ENCODE data around the gene HSD17B2.

The HSD17B2 gene, protein sequence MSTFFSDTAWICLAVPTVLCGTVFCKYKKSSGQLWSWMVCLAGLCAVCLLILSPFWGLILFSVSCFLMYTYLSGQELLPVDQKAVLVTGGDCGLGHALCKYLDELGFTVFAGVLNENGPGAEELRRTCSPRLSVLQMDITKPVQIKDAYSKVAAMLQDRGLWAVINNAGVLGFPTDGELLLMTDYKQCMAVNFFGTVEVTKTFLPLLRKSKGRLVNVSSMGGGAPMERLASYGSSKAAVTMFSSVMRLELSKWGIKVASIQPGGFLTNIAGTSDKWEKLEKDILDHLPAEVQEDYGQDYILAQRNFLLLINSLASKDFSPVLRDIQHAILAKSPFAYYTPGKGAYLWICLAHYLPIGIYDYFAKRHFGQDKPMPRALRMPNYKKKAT

DNA sequence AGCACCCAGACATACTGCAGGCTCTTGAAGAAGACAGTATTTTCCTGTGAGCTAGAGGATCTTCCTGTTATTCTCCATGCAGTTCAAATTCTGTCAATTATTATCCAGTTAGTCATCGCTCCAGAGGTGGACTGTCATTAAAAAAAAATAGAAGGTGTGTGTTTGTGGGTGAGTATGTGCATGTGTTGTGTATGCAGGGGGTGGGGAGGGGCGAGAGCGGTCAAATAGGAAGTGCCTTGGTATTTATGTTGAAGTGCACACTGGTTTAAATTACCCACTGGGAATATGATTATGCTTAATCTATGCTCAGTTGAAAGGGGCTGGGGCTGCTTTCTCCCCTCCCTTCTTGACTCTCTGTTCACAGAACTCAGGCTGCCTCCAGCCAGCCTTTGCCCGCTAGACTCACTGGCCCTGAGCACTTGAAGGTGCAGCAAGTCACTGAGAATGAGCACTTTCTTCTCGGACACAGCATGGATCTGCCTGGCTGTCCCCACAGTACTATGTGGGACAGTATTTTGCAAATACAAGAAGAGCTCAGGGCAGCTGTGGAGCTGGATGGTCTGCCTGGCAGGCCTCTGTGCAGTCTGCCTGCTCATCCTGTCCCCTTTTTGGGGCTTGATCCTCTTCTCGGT is at the start of gene HSD17B2:
Gene HSD17B2 (plus strand): TSS at position 273 of the 632 bp plus-strand sequence. CDS start 172 bp downstream, at position 445.
- Mint-ChIP-seq H3K9me3 (ENCODE audit: low read depth) (no peaks in the 10 kb centered on the region), H3K4me1 (ENCODE audit: low read depth) (no peaks in the 10 kb centered on the region), H3K27ac (no peak within 1 kb of the TSS), H3K4me3 (no peak within 1 kb of the TSS), H3K36me3 (no peaks in the 10 kb centered on the region), H3K27me3 (peaks cover 15% of the 10 kb centered on the region)

DNA sequence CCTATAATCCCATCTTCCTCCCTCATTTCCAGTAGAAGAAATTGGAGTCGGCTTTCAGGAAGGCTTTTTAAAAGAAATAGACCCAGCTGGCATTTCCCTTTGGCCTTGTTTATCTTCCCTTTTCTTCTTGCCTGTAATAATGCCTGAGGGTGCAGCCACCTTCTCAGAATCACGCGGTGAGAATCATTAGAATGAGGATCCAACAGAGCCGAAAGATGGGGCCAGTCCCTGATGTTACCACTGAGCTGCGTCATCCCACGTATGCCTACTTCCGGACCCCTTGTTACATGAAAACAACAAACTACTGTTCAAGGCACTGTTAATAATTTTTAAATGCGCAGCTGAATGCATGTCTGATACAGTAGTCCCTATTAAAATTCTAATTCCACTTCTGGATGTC is 47.9 kb upstream of the HSD17B2 start:
- Mint-ChIP-seq H3K9me3 (ENCODE audit: low read depth) (no peaks in the 10 kb centered on the region), H3K27me3 (peaks cover 3% of the 10 kb centered on the region), H3K36me3 (no peaks in the 10 kb centered on the region), H3K4me1 (ENCODE audit: low read depth) (no peaks in the 10 kb centered on the region), H3K27ac (no peak overlapping the region), H3K4me3 (no peak overlapping the region)

DNA sequence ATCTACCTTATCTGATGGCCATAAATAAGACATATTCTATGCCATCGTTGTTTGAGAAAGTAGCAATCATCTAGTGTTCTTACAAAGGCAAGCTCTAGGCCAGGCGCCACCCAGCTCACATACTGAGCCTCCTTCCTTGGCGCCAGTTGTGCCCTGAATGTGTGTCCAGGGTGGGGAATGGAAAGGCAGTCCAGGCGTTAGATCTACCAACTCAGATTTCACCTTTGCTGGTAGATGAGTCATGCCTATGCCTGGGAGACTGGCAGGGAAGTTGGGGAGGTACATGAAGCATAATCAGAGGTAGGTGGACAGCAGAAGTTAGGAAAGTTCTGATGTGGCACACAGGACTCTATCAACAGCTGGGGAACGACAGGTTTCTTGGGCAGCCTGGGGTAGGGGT is 47.3 kb upstream of the HSD17B2 start:
- Mint-ChIP-seq H3K27ac (no peak overlapping the region), H3K4me1 (ENCODE audit: low read depth) (no peaks in the 10 kb centered on the region), H3K4me3 (no peak overlapping the region), H3K9me3 (ENCODE audit: low read depth) (no peaks in the 10 kb centered on the region), H3K36me3 (no peaks in the 10 kb centered on the region), H3K27me3 (peaks cover 3% of the 10 kb centered on the region)

DNA sequence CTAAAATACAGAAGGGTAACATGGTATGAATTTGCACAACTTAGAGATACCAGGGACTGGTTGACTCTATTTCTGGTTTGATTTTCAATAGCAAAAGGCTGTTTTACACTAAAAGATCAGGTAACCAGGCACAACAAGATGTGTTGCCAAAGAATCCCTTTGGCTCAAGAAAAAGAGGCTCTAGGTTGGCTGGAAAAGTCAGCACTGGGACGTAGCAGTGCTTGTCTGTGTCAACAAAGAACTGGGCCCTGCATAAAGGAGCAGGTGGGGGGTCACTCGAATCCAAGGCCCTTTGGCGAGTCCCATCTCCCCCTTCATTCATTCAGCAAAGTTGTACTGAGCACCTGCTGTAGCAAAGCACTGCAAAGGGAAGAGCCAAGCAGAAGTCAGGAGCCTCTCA is 42.2 kb upstream of the HSD17B2 start:
- no peaks in the 10 kb centered on the region for H3K27me3 Mint-ChIP-seq
- no peak overlapping the region for H3K27ac Mint-ChIP-seq
- no peaks in the 10 kb centered on the region for H3K4me1 Mint-ChIP-seq (ENCODE audit: low read depth)
- H3K36me3 Mint-ChIP-seq = peaks cover 8% of the 10 kb centered on the region
- no peaks in the 10 kb centered on the region for H3K9me3 Mint-ChIP-seq (ENCODE audit: low read depth)
- H3K4me3 Mint-ChIP-seq = no peak overlapping the region

DNA sequence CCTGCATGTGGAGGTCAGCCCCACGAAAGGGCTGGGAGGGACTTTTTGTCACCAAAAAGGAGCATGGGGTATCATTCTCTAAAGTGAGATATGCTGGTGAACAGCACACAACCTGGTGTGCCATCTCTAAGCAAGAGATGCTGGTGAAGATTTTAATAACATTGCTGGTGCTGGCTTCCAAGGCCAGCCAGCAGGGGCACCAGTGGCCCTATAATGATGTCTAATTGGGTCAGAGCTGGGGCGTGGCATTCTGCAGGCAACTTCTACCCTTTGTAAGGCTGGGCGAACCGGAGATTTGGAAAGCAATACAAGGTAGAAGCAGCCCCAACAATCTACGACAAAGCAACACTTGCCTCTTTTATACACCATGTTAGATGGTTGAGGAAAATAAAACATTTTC is 40.6 kb upstream of the HSD17B2 start:
- H3K4me3 Mint-ChIP-seq = no peak overlapping the region
- H3K9me3 Mint-ChIP-seq (ENCODE audit: low read depth) = no peaks in the 10 kb centered on the region
- H3K4me1 Mint-ChIP-seq (ENCODE audit: low read depth) = no peaks in the 10 kb centered on the region
- H3K27me3 Mint-ChIP-seq = no peaks in the 10 kb centered on the region
- H3K27ac Mint-ChIP-seq = no peak overlapping the region
- peaks cover 16% of the 10 kb centered on the region for H3K36me3 Mint-ChIP-seq

DNA sequence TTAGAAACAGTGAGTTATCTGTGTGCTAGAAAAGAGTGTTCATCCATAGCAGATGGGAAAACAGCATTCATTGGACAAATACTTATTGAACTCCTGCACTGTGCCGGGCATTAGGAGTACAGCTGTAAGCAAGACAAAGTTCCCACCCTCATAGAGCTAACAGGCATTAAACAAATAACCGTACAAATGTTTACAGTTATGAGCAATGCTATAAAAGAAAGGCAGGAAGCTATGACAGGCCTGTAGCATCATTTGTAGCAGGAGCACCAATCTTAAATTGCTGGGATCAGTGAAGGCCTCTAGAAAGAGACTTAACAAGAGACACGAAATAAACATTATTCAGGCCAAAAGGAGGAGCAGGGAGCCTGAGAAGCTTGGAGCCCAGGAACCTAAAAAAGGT is 39.4 kb upstream of the HSD17B2 start:
- Mint-ChIP-seq H3K4me1 (ENCODE audit: low read depth) (no peaks in the 10 kb centered on the region), H3K27me3 (no peaks in the 10 kb centered on the region), H3K36me3 (peaks cover 17% of the 10 kb centered on the region), H3K9me3 (ENCODE audit: low read depth) (no peaks in the 10 kb centered on the region), H3K27ac (no peak overlapping the region), H3K4me3 (no peak overlapping the region)

DNA sequence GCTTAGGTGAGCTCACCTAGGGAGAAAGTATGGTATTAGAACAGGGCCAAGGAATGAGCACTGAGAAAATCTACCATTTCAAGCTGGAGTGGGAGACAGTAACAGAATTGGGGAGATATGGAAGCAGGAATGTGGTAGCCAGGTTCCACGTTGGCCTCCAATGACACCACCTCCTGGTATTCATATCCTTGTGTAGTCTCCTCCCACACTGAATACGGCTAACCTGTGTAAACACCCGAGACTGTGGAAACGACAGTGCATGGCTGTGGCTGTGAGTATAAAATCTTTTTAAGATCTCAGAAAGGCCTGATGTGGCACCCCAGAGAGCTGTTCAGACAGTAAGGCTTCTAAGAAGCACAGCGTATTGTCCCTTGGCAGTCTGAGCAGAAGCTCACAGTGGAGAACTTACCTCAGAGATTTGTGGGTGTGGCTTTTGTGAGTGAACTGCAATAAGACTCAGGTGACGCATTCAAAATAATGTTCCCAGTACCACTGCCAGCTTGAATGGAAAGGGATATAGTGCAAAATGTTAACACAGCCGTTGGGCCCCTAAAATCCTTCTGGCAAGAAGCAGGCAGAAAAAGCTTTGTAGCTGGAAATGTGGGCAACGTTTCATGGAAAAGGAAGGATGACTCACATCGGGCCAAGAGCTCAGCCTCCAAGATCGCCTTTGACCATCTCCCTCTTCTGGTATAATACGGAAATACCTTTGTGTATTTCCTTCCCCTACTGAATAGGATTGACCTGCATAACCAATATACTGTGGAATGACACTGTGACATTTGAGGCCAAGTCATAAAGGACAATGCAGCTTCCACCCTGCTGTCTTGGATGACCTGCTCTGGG is 38.2 kb upstream of the HSD17B2 start:
- peaks cover 21% of the 10 kb centered on the region for H3K36me3 Mint-ChIP-seq
- H3K9me3 Mint-ChIP-seq (ENCODE audit: low read depth) = no peaks in the 10 kb centered on the region
- no peak overlapping the region for H3K27ac Mint-ChIP-seq
- H3K4me1 Mint-ChIP-seq (ENCODE audit: low read depth) = no peaks in the 10 kb centered on the region
- no peaks in the 10 kb centered on the region for H3K27me3 Mint-ChIP-seq
- H3K4me3 Mint-ChIP-seq = no peak overlapping the region

DNA sequence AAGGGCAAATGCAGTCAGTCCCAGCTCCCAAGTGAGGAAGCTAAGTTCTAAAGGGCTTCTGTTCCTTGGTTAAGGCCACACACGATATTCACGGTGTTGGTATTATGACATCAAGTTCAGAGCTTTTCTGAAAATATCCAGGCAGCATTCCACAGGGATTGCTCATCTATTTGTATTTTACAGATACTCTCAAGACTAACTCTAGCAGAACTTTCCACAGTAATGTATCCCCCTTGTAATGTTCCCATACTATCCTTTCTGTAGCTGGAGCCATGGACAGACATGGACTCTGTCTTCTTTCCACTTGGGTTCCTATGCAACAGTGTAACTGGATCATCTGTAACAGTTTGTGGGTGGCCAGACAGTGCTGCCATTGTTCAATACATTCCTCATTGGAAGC is 37.3 kb upstream of the HSD17B2 start:
- Mint-ChIP-seq H3K9me3 (ENCODE audit: low read depth) (no peaks in the 10 kb centered on the region), H3K4me3 (no peak overlapping the region), H3K36me3 (peaks cover 23% of the 10 kb centered on the region), H3K4me1 (ENCODE audit: low read depth) (no peaks in the 10 kb centered on the region), H3K27me3 (no peaks in the 10 kb centered on the region), H3K27ac (no peak overlapping the region)

DNA sequence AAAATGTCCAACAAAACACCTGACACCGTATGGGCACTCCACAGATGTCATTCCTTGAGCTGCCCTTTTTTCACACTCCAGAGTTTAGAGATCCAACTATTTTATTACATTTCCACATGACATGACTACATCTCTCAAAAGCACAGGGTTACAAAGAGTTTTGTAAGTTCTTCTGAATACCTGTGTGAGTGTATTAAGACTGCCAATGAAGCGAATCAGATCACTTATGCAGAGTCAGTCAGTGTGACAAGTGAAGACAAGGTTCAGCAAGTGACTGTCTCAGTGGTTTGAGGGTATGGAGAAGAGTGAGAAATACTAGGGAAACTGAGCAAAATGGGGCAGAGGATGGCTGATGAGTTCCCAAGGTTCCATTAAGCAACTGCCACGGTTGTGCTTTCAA is 32.2 kb upstream of the HSD17B2 start:
- H3K27me3 Mint-ChIP-seq = no peaks in the 10 kb centered on the region
- no peaks in the 10 kb centered on the region for H3K9me3 Mint-ChIP-seq (ENCODE audit: low read depth)
- no peak overlapping the region for H3K27ac Mint-ChIP-seq
- H3K4me1 Mint-ChIP-seq (ENCODE audit: low read depth) = peaks cover 2% of the 10 kb centered on the region
- peaks cover 27% of the 10 kb centered on the region for H3K36me3 Mint-ChIP-seq
- H3K4me3 Mint-ChIP-seq = no peak overlapping the region

DNA sequence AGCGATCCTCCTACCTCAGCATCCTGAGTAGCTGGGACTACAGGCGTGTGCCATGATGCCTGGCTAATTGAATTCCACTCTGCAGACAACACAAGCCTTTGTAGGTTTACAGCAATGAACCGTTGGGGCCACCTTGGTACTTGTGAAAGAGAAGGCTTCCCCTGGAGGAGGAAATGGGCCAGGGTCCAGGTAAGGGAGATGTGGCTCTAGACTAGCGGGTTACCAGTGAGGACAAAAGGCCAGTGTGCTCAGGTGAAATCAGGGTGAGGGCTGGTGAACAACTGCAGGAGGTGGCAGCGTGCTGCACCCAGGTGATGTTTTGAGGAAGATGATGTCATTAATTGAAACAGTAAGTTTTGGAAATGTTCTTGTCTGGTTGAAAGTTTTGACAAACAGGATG is 30.5 kb upstream of the HSD17B2 start:
- no peak overlapping the region for H3K27ac Mint-ChIP-seq
- H3K27me3 Mint-ChIP-seq = no peaks in the 10 kb centered on the region
- H3K9me3 Mint-ChIP-seq (ENCODE audit: low read depth) = peaks cover 6% of the 10 kb centered on the region
- peaks cover 25% of the 10 kb centered on the region for H3K36me3 Mint-ChIP-seq
- peaks cover 4% of the 10 kb centered on the region for H3K4me1 Mint-ChIP-seq (ENCODE audit: low read depth)
- no peak overlapping the region for H3K4me3 Mint-ChIP-seq

DNA sequence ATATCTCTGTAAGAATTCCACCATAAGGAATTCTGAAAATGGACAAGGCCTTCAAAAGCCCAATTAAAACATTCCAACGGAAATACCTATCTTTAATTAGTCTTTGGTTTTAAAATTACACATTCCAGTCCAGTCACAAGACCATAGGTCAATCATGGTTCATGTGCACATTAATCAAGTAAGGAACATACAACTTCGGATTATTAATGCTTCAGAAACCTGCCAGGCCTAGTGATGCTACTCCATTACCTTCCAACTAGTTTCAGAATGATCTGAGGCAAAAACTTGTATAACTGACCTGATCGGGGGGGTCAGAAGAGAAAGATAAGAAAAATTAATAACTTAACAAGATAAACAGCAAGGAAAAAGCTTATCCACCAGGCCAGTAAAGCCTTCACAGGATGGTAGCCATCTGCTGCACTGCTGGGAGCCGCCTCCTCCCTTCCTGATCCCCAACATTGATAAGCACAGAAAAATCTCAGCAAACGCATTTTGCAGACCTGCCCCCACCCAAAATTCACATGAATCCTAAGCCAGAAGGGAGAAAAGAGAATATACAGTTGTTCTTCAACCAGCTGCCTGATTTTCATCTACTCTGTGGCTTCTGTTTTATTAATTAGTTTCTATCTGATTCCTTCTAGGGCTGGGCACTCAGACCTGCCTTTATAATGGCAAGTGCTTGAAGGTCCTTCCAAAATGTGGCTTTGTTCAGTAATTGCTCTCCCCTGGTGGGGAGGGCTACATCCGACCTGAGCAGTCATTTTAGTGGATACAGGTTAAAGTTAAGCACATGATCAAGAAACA is 29.8 kb upstream of the HSD17B2 start:
- H3K27me3 Mint-ChIP-seq = no peaks in the 10 kb centered on the region
- no peak overlapping the region for H3K4me3 Mint-ChIP-seq
- peaks cover 6% of the 10 kb centered on the region for H3K9me3 Mint-ChIP-seq (ENCODE audit: low read depth)
- H3K4me1 Mint-ChIP-seq (ENCODE audit: low read depth) = peaks cover 8% of the 10 kb centered on the region
- H3K36me3 Mint-ChIP-seq = peaks cover 25% of the 10 kb centered on the region
- no peak overlapping the region for H3K27ac Mint-ChIP-seq

DNA sequence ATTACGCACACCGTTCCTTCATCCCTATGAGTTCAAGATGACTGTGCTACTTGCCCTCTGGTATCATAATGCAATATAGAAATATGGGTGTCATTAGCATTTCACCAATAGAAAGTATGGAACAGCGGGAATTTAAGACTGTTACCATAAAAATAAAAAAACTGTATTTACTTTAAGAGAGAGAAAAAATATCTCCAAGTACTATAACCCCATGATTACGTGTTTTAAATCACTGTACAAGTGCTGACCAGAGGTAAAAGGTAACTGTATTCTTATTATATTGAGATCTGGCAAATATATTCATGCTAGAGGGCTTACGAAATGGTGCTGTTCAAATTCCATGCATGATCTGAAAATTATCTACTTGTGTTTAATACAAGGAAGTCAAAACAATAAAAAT is 29.0 kb upstream of the HSD17B2 start:
- no peaks in the 10 kb centered on the region for H3K27me3 Mint-ChIP-seq
- H3K27ac Mint-ChIP-seq = no peak overlapping the region

DNA sequence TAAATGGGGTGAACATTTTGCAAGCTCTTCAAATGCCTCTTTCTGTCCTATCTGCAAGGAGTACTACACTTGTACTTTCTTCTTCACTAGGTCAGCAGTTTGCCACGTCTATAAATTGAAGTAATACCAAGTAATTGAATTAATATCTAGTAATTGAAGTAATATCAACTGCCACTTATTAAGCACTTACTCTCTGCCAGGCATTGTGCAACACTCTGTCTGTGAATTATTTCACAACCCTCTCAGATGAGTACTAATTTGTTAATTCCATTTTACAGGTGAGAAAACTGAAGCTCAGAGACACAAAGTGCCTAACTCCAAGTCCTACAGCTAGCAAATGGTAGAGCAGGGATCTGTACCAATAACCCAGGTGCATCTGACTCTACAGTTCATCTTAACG is 27.9 kb upstream of the HSD17B2 start:
- Mint-ChIP-seq H3K4me1 (ENCODE audit: low read depth) (peaks cover 24% of the 10 kb centered on the region), H3K4me3 (no peak overlapping the region), H3K27ac (no peak overlapping the region), H3K36me3 (peaks cover 20% of the 10 kb centered on the region), H3K27me3 (no peaks in the 10 kb centered on the region), H3K9me3 (ENCODE audit: low read depth) (peaks cover 6% of the 10 kb centered on the region)

More for the DNA sequence above, 29.0 kb upstream of the HSD17B2 start:
- H3K9me3 Mint-ChIP-seq (ENCODE audit: low read depth) = peaks cover 6% of the 10 kb centered on the region
- H3K4me1 Mint-ChIP-seq (ENCODE audit: low read depth) = peaks cover 16% of the 10 kb centered on the region
- no peak overlapping the region for H3K4me3 Mint-ChIP-seq
- peaks cover 21% of the 10 kb centered on the region for H3K36me3 Mint-ChIP-seq

DNA sequence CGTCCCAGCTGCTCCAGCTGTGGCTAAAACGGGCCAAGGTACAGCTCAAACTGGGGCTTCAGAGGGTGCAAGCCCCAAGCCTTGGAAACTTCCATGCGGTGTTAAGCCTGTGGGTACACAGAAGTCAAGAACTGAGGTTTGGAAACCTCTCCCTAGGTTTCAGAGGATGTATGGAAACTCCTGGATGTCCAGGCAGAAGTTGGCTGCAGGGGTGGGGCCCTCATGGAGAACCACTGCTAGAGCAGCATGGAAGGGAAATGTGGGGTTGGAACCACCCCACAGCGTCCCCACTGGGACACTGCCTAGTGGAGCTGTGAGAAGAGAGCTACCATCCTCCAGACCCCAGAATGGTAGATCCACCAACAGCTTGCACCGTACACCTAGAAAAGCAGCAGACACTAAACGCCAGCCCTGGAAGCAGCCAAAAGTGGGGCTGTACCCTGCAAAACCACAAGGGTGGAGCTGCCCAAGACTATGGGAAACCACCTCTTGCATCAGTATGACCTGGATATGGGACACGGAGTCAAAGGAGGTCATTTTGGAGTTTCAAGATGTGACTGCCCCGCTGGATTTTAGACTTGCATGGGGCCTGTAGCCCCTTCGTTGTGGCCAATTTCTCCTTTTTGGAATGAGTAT is 26.0 kb upstream of the HSD17B2 start:
- Mint-ChIP-seq H3K27ac (no peak overlapping the region), H3K4me1 (ENCODE audit: low read depth) (peaks cover 24% of the 10 kb centered on the region), H3K4me3 (peak overlapping the region; percentile 31), H3K36me3 (peaks cover 14% of the 10 kb centered on the region), H3K27me3 (no peaks in the 10 kb centered on the region), H3K9me3 (ENCODE audit: low read depth) (peaks cover 6% of the 10 kb centered on the region)

Measured in activated naive CD8-positive, alpha-beta T cell (primary cell).